DMS153 treated with DMSO at 0.1 percent for 48 hours (cell line): ENCODE data around the gene TBX5.
"Not testable (repeated sequence)": the region's sequence is repeated elsewhere in the genome, so short reads cannot be mapped to it uniquely, and the experiment has no call there.

Source experiments
- DNase-seq: peaks from one replicate; lab custom pipeline; 2025; ENCODE audit not compliant: unreplicated experiment; lab: John Stamatoyannopoulos, UW

The TBX5 gene

GRCh38 chr12:114391088-114391487 is 14.9 kb downstream of the TBX5 start:
- no peak for DNase-seq

GRCh38 chr12:114384739-114385138 is 21.2 kb downstream of the TBX5 start:
- DNase-seq: no peak

GRCh38 chr12:114381177-114381576 is 24.8 kb downstream of the TBX5 start:
- DNase-seq: no peak

- DNase-seq: no peak
Observed at GRCh38 chr12:114371733-114372132, 34.2 kb downstream of the TBX5 start.

GRCh38 chr12:114371250-114371649 is 34.7 kb downstream of the TBX5 start:
- peak; percentile 21 for DNase-seq

GRCh38 chr12:114368685-114369452 is 37.1 kb downstream of the TBX5 start:
- DNase-seq: no peak

- DNase-seq: no peak
Observed at GRCh38 chr12:114361992-114362391, 44.0 kb downstream of the TBX5 start.

GRCh38 chr12:114361545-114361944 is 44.4 kb downstream of the TBX5 start:
- no peak for DNase-seq

- DNase-seq: no peak
Observed at GRCh38 chr12:114360485-114360884, 45.5 kb downstream of the TBX5 start.

GRCh38 chr12:114355389-114356088 is 50.4 kb downstream of the TBX5 start:
- DNase-seq: no peak

- DNase-seq: not testable (repeated sequence)
Observed at GRCh38 chr12:114349239-114349638, 56.7 kb downstream of the TBX5 start.

GRCh38 chr12:114347861-114348260 is 58.1 kb downstream of the TBX5 start:
- no peak for DNase-seq

GRCh38 chr12:114344831-114345230 is 61.1 kb downstream of the TBX5 start:
- no peak for DNase-seq

GRCh38 chr12:114344303-114344663 is 61.7 kb downstream of the TBX5 start:
- DNase-seq: no peak

GRCh38 chr12:114343585-114344302 is 62.2 kb downstream of the TBX5 start:
- DNase-seq: no peak

- no peak for DNase-seq
Observed at GRCh38 chr12:114342656-114343055, 63.3 kb downstream of the TBX5 start.

- no peak for DNase-seq
Observed at GRCh38 chr12:114341635-114342034, 64.3 kb downstream of the TBX5 start.

- no peak for DNase-seq
Observed at GRCh38 chr12:114340231-114340630, 65.7 kb downstream of the TBX5 start.

GRCh38 chr12:114339626-114340025 is 66.3 kb downstream of the TBX5 start:
- DNase-seq: no peak

GRCh38 chr12:114335607-114336006 is 70.3 kb downstream of the TBX5 start:
- DNase-seq: no peak

GRCh38 chr12:114334395-114334794 is 71.5 kb downstream of the TBX5 start:
- no peak for DNase-seq

GRCh38 chr12:114328292-114328691 is 77.7 kb downstream of the TBX5 start:
- DNase-seq: no peak
